HepG2 (cell line): Measurements from ENCODE around the gene PSD. TPM values are rescaled to one million over a fixed set of nuclear protein-coding genes. Genes with fewer than 3 reads are reported as not detected.

Experiments used
- ATM ChIP-seq: fragments of 450-650 bp; IDR thresholded peaks from 2 replicates; pipeline ENCODE4 v1.7.1; 2017; ENCODE audit warnings: mild to moderate bottlenecking, borderline replicate concordance
- NFIC ChIP-seq: IDR thresholded peaks from 2 replicates; pipeline ENCODE4 v1.6.1; 2012; ENCODE audit warnings: mild to moderate bottlenecking, low read length, inconsistent platforms
- RFX5 ChIP-seq: IDR thresholded peaks from 2 replicates; pipeline ENCODE4 v1.6.1; 2011; ENCODE audit warnings: low read depth, low read length, improper control_type of control experiment
- SIN3A ChIP-seq: IDR thresholded peaks from 2 replicates; pipeline ENCODE4 v1.6.1; 2011; ENCODE audit warnings: low read depth, mild to moderate bottlenecking, control low read depth, low read length, borderline replicate concordance
- ZFP62 ChIP-seq: sonication (generic); formaldehyde crosslinking; IDR thresholded peaks from 2 replicates; pipeline ENCODE4 v1.4.0; 2020; ENCODE audit warnings: missing genetic modification reagents
- ZNF225 ChIP-seq: sonication (generic); formaldehyde crosslinking; IDR thresholded peaks from 2 replicates; pipeline ENCODE4 v1.4.0; 2020; ENCODE audit warnings: mild to moderate bottlenecking, missing genetic modification reagents
- ZNF296 ChIP-seq: sonication (generic); formaldehyde crosslinking; conservative IDR thresholded peaks from 2 replicates; pipeline ENCODE4 v1.5.0; 2020; ENCODE audit warnings: mild to moderate bottlenecking, missing genetic modification reagents
- polyA plus RNA-seq, 8 experiments: library from polyadenylated mRNA; depleted of rRNA in 3 of 8; stranded (reverse) in 7 of 8; unstranded in 1 of 8; fragments of >200 nt; fragmentation: Illumina TruSeq in 4 of 8; extraction: Trizol in 4 of 8; gene quantifications; 2 replicates each; pipeline versions ENCODE4 v1.2.1 to v1.2.3, GENCODE V29; 2011 to 2016; ENCODE audit warnings: low read depth in 4 of 8, missing spikeins in 1 of 8, mixed read lengths in 1 of 8; ENCODE audit not compliant: insufficient read depth in 1 of 8
- total RNA-seq, 5 experiments: library from RNA; depleted of rRNA; stranded (reverse); fragments of >200 nt; fragmentation: Illumina TruSeq; extraction: Trizol; gene quantifications; 2 replicates each; pipeline ENCODE4 v1.2.3, GENCODE V29; 2016; ENCODE audit warnings: low read depth in 1 of 5
- TF ChIP-seq, protein P1 (sequence below): sonication (generic); formaldehyde crosslinking; IDR thresholded peaks from 2 replicates; pipeline ENCODE4 v1.4.0; 2020; ENCODE audit warnings: missing genetic modification reagents, borderline replicate concordance
- TF ChIP-seq, protein P2 (sequence below): IDR thresholded peaks from 2 replicates; pipeline ENCODE4 v1.6.1; 2016; ENCODE audit warnings: low read depth, borderline replicate concordance
- TF ChIP-seq, protein P3 (sequence below): sonication (generic); formaldehyde crosslinking; IDR thresholded peaks from 2 replicates; pipeline ENCODE4 v1.4.0; 2020; ENCODE audit warnings: missing genetic modification reagents
- TF ChIP-seq, protein P4 (sequence below): sonication (generic); formaldehyde crosslinking; IDR thresholded peaks from 2 replicates; pipeline ENCODE4 v1.4.0; 2020; ENCODE audit warnings: missing genetic modification reagents, low read depth, mild to moderate bottlenecking, borderline replicate concordance
- TF ChIP-seq, protein P5 (sequence below), 2 experiments: IDR thresholded peaks; 2 replicates each; pipeline ENCODE4 v1.6.1; 2011 to 2012; ENCODE audit warnings: low read length in 2 of 2, borderline replicate concordance in 1 of 2, low read depth in 1 of 2, mild to moderate bottlenecking in 1 of 2, moderate library complexity in 1 of 2

The PSD gene
- total and polyA plus RNA-seq, 2 of the 13 experiments (the other 11 are each of a cell fraction or from before 2014, with no cell fraction given) = 0.35 to 0.58 TPM

DNA sequence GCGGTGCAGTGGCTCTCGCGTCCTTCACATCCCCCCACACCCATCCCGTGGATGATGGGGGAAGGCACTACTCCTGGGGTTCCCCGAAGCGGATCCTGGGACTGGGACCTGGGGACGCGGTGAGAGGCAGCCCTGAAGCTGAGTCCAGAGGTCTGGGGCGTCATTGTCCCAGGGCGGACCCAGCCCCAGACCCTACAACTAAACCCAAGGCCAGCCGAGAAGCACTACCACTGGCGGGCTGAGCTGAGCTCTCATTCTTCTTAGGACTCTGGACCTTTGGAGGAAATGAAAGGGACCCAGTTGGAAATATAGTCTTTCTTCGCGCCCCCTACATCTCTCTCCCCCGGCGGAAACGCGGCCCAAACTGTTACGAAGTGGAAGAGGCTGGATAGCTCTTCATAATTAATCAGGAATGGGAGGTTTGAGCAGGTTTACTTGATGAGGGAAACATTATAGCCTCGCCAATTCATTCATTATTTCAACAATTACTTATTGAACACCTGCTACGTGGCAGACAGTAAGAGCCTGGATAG, 1.7 kb upstream of the PSD start (continued):
- TF ChIP-seq, protein P1, sequence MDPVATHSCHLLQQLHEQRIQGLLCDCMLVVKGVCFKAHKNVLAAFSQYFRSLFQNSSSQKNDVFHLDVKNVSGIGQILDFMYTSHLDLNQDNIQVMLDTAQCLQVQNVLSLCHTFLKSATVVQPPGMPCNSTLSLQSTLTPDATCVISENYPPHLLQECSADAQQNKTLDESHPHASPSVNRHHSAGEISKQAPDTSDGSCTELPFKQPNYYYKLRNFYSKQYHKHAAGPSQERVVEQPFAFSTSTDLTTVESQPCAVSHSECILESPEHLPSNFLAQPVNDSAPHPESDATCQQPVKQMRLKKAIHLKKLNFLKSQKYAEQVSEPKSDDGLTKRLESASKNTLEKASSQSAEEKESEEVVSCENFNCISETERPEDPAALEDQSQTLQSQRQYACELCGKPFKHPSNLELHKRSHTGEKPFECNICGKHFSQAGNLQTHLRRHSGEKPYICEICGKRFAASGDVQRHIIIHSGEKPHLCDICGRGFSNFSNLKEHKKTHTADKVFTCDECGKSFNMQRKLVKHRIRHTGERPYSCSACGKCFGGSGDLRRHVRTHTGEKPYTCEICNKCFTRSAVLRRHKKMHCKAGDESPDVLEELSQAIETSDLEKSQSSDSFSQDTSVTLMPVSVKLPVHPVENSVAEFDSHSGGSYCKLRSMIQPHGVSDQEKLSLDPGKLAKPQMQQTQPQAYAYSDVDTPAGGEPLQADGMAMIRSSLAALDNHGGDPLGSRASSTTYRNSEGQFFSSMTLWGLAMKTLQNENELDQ (CRISPR knock-in tag) = no peak
- TF ChIP-seq ZNF225 (CRISPR knock-in tag) (0 out of 2 replicates have a peak, but pooled peaks have one; percentile 3), SIN3A (no peak), ATM (no peak), ZNF296 (0 out of 2 replicates have a peak, but pooled peaks have one; percentile 8), NFIC (0 out of 2 replicates have a peak, but pooled peaks have one; percentile 2), ZFP62 (no peak), RFX5 (no peak)
- TF ChIP-seq, protein P2, sequence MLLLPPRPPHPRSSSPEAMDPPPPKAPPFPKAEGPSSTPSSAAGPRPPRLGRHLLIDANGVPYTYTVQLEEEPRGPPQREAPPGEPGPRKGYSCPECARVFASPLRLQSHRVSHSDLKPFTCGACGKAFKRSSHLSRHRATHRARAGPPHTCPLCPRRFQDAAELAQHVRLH = no peak
- TF ChIP-seq, protein P3, sequence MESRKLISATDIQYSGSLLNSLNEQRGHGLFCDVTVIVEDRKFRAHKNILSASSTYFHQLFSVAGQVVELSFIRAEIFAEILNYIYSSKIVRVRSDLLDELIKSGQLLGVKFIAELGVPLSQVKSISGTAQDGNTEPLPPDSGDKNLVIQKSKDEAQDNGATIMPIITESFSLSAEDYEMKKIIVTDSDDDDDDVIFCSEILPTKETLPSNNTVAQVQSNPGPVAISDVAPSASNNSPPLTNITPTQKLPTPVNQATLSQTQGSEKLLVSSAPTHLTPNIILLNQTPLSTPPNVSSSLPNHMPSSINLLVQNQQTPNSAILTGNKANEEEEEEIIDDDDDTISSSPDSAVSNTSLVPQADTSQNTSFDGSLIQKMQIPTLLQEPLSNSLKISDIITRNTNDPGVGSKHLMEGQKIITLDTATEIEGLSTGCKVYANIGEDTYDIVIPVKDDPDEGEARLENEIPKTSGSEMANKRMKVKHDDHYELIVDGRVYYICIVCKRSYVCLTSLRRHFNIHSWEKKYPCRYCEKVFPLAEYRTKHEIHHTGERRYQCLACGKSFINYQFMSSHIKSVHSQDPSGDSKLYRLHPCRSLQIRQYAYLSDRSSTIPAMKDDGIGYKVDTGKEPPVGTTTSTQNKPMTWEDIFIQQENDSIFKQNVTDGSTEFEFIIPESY = no peak
- TF ChIP-seq, protein P4, sequence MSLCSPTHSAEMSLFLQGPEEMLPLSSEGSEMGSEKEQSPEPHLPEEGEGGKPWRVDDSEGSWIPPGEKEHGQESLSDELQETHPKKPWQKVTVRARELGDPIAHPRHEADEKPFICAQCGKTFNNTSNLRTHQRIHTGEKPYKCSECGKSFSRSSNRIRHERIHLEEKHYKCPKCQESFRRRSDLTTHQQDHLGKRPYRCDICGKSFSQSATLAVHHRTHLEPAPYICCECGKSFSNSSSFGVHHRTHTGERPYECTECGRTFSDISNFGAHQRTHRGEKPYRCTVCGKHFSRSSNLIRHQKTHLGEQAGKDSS = 0 out of 2 replicates have a peak, but pooled peaks have one; percentile 36
- TF ChIP-seq, protein P5, sequence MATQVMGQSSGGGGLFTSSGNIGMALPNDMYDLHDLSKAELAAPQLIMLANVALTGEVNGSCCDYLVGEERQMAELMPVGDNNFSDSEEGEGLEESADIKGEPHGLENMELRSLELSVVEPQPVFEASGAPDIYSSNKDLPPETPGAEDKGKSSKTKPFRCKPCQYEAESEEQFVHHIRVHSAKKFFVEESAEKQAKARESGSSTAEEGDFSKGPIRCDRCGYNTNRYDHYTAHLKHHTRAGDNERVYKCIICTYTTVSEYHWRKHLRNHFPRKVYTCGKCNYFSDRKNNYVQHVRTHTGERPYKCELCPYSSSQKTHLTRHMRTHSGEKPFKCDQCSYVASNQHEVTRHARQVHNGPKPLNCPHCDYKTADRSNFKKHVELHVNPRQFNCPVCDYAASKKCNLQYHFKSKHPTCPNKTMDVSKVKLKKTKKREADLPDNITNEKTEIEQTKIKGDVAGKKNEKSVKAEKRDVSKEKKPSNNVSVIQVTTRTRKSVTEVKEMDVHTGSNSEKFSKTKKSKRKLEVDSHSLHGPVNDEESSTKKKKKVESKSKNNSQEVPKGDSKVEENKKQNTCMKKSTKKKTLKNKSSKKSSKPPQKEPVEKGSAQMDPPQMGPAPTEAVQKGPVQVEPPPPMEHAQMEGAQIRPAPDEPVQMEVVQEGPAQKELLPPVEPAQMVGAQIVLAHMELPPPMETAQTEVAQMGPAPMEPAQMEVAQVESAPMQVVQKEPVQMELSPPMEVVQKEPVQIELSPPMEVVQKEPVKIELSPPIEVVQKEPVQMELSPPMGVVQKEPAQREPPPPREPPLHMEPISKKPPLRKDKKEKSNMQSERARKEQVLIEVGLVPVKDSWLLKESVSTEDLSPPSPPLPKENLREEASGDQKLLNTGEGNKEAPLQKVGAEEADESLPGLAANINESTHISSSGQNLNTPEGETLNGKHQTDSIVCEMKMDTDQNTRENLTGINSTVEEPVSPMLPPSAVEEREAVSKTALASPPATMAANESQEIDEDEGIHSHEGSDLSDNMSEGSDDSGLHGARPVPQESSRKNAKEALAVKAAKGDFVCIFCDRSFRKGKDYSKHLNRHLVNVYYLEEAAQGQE (IDR thresholded peaks at IDR 0.05; ENCODE audit: borderline replicate concordance in 1 of 2, low read depth in 1 of 2, low read length in 2 of 2) = peak in 1 of 2 experiments; percentile 79; a peak in 1 of 4 replicates
